HEK293T (cell line): ENCODE results near the gene PPIL4.
"Not testable (repeated sequence)": the region's sequence is repeated elsewhere in the genome, so short reads cannot be mapped to it uniquely, and the experiment has no call there.

Experiments
- CTCF ChIA-PET: fragments of 350-600 bp; formaldehyde crosslinking; extraction: SDS; loops from one replicate; lab custom pipeline; 2021; ENCODE audit warnings: antibody characterized with exemption, inconsistent platforms; lab: Yijun Ruan, JAX
- POLR2A ChIA-PET: fragments of 350-600 bp; formaldehyde crosslinking; extraction: SDS; loops from one replicate; lab custom pipeline; 2020; ENCODE audit warnings: antibody characterized with exemption, inconsistent platforms; lab: Yijun Ruan, JAX
- DNase-seq: peaks from one replicate; pipeline ENCODE4 v3.0.0; 2012; ENCODE audit warnings: mixed read lengths; ENCODE audit errors: extremely low spot score
- ARNT ChIP-seq: fragments of 450-650 bp; IDR thresholded peaks from 2 replicates; pipeline ENCODE4 v1.6.1; 2017; ENCODE audit warnings: mild to moderate bottlenecking
- BHLHE40 ChIP-seq: fragments of 450-650 bp; IDR thresholded peaks from 2 replicates; pipeline ENCODE4 v1.6.1; 2016; ENCODE audit warnings: mild to moderate bottlenecking, moderate library complexity, borderline replicate concordance
- CTBP1 ChIP-seq: fragments of 450-650 bp; IDR thresholded peaks from 2 replicates; pipeline ENCODE4 v1.6.1; 2016; ENCODE audit warnings: borderline replicate concordance
- ELF4 ChIP-seq: fragments of 450-650 bp; IDR thresholded peaks from 2 replicates; pipeline ENCODE4 v1.6.1; 2017; ENCODE audit warnings: antibody characterized with exemption
- FOXA1 ChIP-seq: fragments of 450-650 bp; IDR thresholded peaks from 2 replicates; pipeline ENCODE4 v1.6.1; 2016; ENCODE audit warnings: mild to moderate bottlenecking
- FOXK2 ChIP-seq: fragments of 450-650 bp; IDR thresholded peaks from 2 replicates; pipeline ENCODE4 v1.6.1; 2016; ENCODE audit warnings: mild to moderate bottlenecking
- FOXM1 ChIP-seq: fragments of 450-650 bp; IDR thresholded peaks from 2 replicates; pipeline ENCODE4 v1.6.1; 2017; ENCODE audit warnings: mild to moderate bottlenecking, borderline replicate concordance
- HDGF ChIP-seq: fragments of 450-650 bp; IDR thresholded peaks from 2 replicates; pipeline ENCODE4 v1.6.1; 2017; ENCODE audit warnings: antibody characterized with exemption, borderline replicate concordance
- L3MBTL2 ChIP-seq: fragments of 450-650 bp; conservative IDR thresholded peaks from 2 replicates; pipeline ENCODE4 v1.6.1; 2016; ENCODE audit warnings: mild to moderate bottlenecking
- LEF1 ChIP-seq: fragments of 450-650 bp; IDR thresholded peaks from 2 replicates; pipeline ENCODE4 v1.6.1; 2017; ENCODE audit warnings: mild to moderate bottlenecking, borderline replicate concordance
- NFRKB ChIP-seq: fragments of 450-650 bp; IDR thresholded peaks from 2 replicates; pipeline ENCODE4 v1.6.1; 2016; ENCODE audit warnings: mild to moderate bottlenecking, moderate library complexity
- SP1 ChIP-seq: fragments of 450-650 bp; IDR thresholded peaks from 2 replicates; pipeline ENCODE4 v1.6.1; 2017
- SUZ12 ChIP-seq: fragments of 450-650 bp; IDR thresholded peaks from 2 replicates; pipeline ENCODE4 v1.6.1; 2016; ENCODE audit warnings: mild to moderate bottlenecking
- TARDBP ChIP-seq: fragments of 450-650 bp; IDR thresholded peaks from 2 replicates; pipeline ENCODE4 v1.6.1; 2016
- ZNF384 ChIP-seq: fragments of 450-650 bp; IDR thresholded peaks from 2 replicates; pipeline ENCODE4 v1.6.1; 2016
- TF ChIP-seq, protein P1 (sequence below): fragments of 450-650 bp; IDR thresholded peaks from 2 replicates; pipeline ENCODE4 v1.6.1; 2016

The PPIL4 gene

GRCh38 chr6:149463781-149464180, 82.1 kb downstream of the PPIL4 start:
- ChIA-PET POLR2A (interaction anchor here (0.8 kb wide), 1 partner anchor 10 kb away, joined by 3 read pairs; no protein-coding TSS in a partner anchor), CTCF (interaction anchor here (1.0 kb wide), 1 partner anchor 9 kb away, joined by 4 read pairs; no protein-coding TSS in a partner anchor)
- DNase-seq, result no peak
- TF ChIP-seq LEF1 (no peak), ZNF384 (no peak), FOXK2 (no peak), ELF4 (no peak), SP1 (no peak), BHLHE40 (no peak), CTBP1 (no peak), L3MBTL2 (no peak), HDGF (no peak), NFRKB (no peak), TARDBP (no peak), FOXA1 (no peak), ARNT (no peak), FOXM1 (no peak)
- TF ChIP-seq, protein P1, sequence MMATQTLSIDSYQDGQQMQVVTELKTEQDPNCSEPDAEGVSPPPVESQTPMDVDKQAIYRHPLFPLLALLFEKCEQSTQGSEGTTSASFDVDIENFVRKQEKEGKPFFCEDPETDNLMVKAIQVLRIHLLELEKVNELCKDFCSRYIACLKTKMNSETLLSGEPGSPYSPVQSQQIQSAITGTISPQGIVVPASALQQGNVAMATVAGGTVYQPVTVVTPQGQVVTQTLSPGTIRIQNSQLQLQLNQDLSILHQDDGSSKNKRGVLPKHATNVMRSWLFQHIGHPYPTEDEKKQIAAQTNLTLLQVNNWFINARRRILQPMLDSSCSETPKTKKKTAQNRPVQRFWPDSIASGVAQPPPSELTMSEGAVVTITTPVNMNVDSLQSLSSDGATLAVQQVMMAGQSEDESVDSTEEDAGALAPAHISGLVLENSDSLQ, result no peak

- DNase-seq, POLR2A ChIA-PET, CTCF ChIA-PET: not testable (repeated sequence)
These were observed 83.1 kb downstream of the PPIL4 start for GRCh38 chr6:149462712-149463111.

GRCh38 chr6:149461670-149462069, 84.2 kb downstream of the PPIL4 start:
- POLR2A ChIA-PET, result no interaction called here
- DNase-seq, result no peak
- TF ChIP-seq TARDBP, result no peak
- no peak for TF ChIP-seq LEF1
- no peak for TF ChIP-seq NFRKB
- TF ChIP-seq HDGF, result no peak
- TF ChIP-seq ZNF384, result no peak
- TF ChIP-seq BHLHE40, result no peak
- no peak for TF ChIP-seq ELF4
- no peak for TF ChIP-seq CTBP1
- no peak for TF ChIP-seq FOXK2
- TF ChIP-seq FOXA1, result no peak
- TF ChIP-seq FOXM1, result no peak
- no peak for TF ChIP-seq SUZ12
- TF ChIP-seq ARNT, result no peak
- TF ChIP-seq, protein P1, result no peak
- no peak for TF ChIP-seq L3MBTL2
- TF ChIP-seq SP1, result no peak
- CTCF ChIA-PET, result interaction anchor here (0.5 kb wide), 1 partner anchor 77 kb away, joined by 3 read pairs; no protein-coding TSS in a partner anchor

GRCh38 chr6:149460249-149460648, 85.6 kb downstream of the PPIL4 start:
- CTCF ChIA-PET, result not testable (repeated sequence)

GRCh38 chr6:149459761-149460160, 86.1 kb downstream of the PPIL4 start:
- ChIA-PET CTCF (no interaction called here), POLR2A (no interaction called here)
- DNase-seq, result no peak
- no peak for TF ChIP-seq CTBP1
- TF ChIP-seq SUZ12, result no peak
- TF ChIP-seq L3MBTL2, result no peak
- no peak for TF ChIP-seq HDGF
- no peak for TF ChIP-seq SP1
- TF ChIP-seq FOXM1, result no peak
- TF ChIP-seq LEF1, result no peak
- TF ChIP-seq ARNT, result no peak
- no peak for TF ChIP-seq FOXA1
- no peak for TF ChIP-seq NFRKB
- no peak for TF ChIP-seq FOXK2
- no peak for TF ChIP-seq TARDBP
- TF ChIP-seq, protein P1, result no peak
- no peak for TF ChIP-seq ZNF384
- no peak for TF ChIP-seq ELF4

More at GRCh38 chr6:149460249-149460648, 85.6 kb downstream of the PPIL4 start:
- POLR2A ChIA-PET, DNase-seq: not testable (repeated sequence)

GRCh38 chr6:149458806-149459205, 87.0 kb downstream of the PPIL4 start:
- TF ChIP-seq SP1, result no peak
- no peak for TF ChIP-seq LEF1
- TF ChIP-seq FOXK2, result no peak
- no peak for TF ChIP-seq ARNT
- TF ChIP-seq FOXA1, result no peak
- TF ChIP-seq FOXM1, result no peak
- TF ChIP-seq HDGF, result no peak
- TF ChIP-seq ZNF384, result no peak
- no peak for TF ChIP-seq BHLHE40
- TF ChIP-seq, protein P1, result no peak
- TF ChIP-seq ELF4, result no peak
- TF ChIP-seq SUZ12, result no peak
- no peak for TF ChIP-seq NFRKB
- no peak for TF ChIP-seq TARDBP
- TF ChIP-seq L3MBTL2, result no peak
- TF ChIP-seq CTBP1, result no peak
- no peak for DNase-seq
- ChIA-PET CTCF (no interaction called here), POLR2A (no interaction called here)
